HepG2 (cell line): ENCODE measurements around the gene UVSSA. TPM values are rescaled to one million over a fixed set of nuclear protein-coding genes. Genes with fewer than 3 reads are reported as not detected.

Experiments
- ATAC-seq: fragments of 200-7000 bp; cut with Tn5 transposase; 3 replicates; pipeline ENCODE4 v1.9.1; 2020; ENCODE audit warnings: mild to moderate bottlenecking, moderate library complexity
- BruUV-seq: library from RNA; stranded (reverse); fragments of 400-500 nt; replicated peaks from 2 replicates; lab custom pipeline; 2021; lab: Mats Ljungman, UMichigan
- CTCF ChIA-PET: fragments of 300-600 bp; formaldehyde crosslinking; extraction: SDS; loops from one replicate; lab custom pipeline; 2021; ENCODE audit warnings: low total read pairs, inconsistent platforms, low intra/inter-chr PET ratio; lab: Yijun Ruan, JAX
- POLR2A ChIA-PET: fragments of 350-600 bp; sonication (Branson Sonifier 250); formaldehyde crosslinking; loops from one replicate; lab custom pipeline; 2020; ENCODE audit warnings: antibody characterized with exemption, inconsistent platforms; lab: Yijun Ruan, JAX
- DNase-seq: peaks from one replicate; pipeline ENCODE4 v3.0.0-alpha.2; 2015; ENCODE audit warnings: low spot score
- FAIRE-seq: peaks from 3 replicates; lab custom pipeline; 2011; peaks lifted over from hg19 to GRCh38; lab: Jason Lieb, UNC
- H2AFZ ChIP-seq: one replicate; pipeline ENCODE4 v1.6.1; 2011; ENCODE audit warnings: low read length, inconsistent platforms
- H3K27ac ChIP-seq: fragments of 300-600 bp; 3 replicates; pipeline ENCODE4 v1.8.0; 2011; ENCODE audit warnings: mixed run types, mild to moderate bottlenecking, mixed read lengths, low read length, inconsistent platforms; ENCODE audit not compliant: insufficient read depth; ENCODE audit errors: extremely low read length
- H3K27me3 ChIP-seq, 2 experiments: fragments of 200-600 bp in 1 of 2; 2 replicates in 1 of 2; 3 replicates in 1 of 2; pipeline versions ENCODE4 v1.6.0 to v1.8.0; 2011; ENCODE audit warnings: low read length in 2 of 2, mild to moderate bottlenecking in 2 of 2, moderate library complexity in 2 of 2, inconsistent platforms in 1 of 2; ENCODE audit not compliant: insufficient read depth in 2 of 2, control insufficient read depth in 1 of 2
- H3K36me3 ChIP-seq, 2 experiments: fragments of 200-600 bp in 1 of 2; replicated peaks in 1 of 2; 2 replicates in 1 of 2; 3 replicates in 1 of 2; pipeline versions ENCODE4 v1.5.1 to v1.8.0; 2011; ENCODE audit warnings: low read length in 2 of 2, inconsistent platforms in 1 of 2; ENCODE audit not compliant: insufficient read depth in 2 of 2, control insufficient read depth in 1 of 2
- H3K4me1 ChIP-seq: 2 replicates; pipeline ENCODE4 v1.5.1; 2012; ENCODE audit warnings: low read length, inconsistent platforms; ENCODE audit not compliant: insufficient read depth
- H3K4me2 ChIP-seq: 2 replicates; pipeline ENCODE4 v1.6.0; 2011; ENCODE audit warnings: low read depth, low read length, inconsistent platforms
- H3K4me3 ChIP-seq, 3 experiments: fragments of 200-600 bp in 1 of 3; sonication (generic), shearing (Covaris generic) in 1 of 3; replicated peaks in 1 of 3; 2 replicates each; pipeline ENCODE4 v1.5.1; 2011 to 2016; ENCODE audit warnings: low read length in 3 of 3, inconsistent platforms in 2 of 3, low read depth in 2 of 3, mild to moderate bottlenecking in 2 of 3, control low read depth in 1 of 3, mixed read lengths in 1 of 3; ENCODE audit not compliant: insufficient read depth in 1 of 3
- H3K79me2 ChIP-seq: one replicate; pipeline ENCODE4 v1.6.1; 2011; ENCODE audit warnings: low read length, inconsistent platforms; ENCODE audit not compliant: insufficient read depth
- H3K9ac ChIP-seq: 2 replicates; pipeline ENCODE4 v1.6.0; 2011; ENCODE audit warnings: mild to moderate bottlenecking, low read depth, low read length, inconsistent platforms; ENCODE audit not compliant: insufficient read depth
- H3K9me3 ChIP-seq: 2 replicates; pipeline ENCODE4 v1.5.1; 2012; ENCODE audit warnings: mild to moderate bottlenecking, low read length
- H4K20me1 ChIP-seq: 2 replicates; pipeline ENCODE4 v1.6.0; 2011; ENCODE audit warnings: inconsistent platforms, mild to moderate bottlenecking, low read length, moderate library complexity; ENCODE audit not compliant: insufficient read depth
- AGO2 ChIP-seq: fragments of 200-400 bp; formaldehyde crosslinking; optimal IDR thresholded peaks from 2 replicates; pipeline ENCODE3; 2017; ENCODE audit warnings: mild to moderate bottlenecking, low read depth, low read length, moderate library complexity
- NR1H2 ChIP-seq: sonication (generic); formaldehyde crosslinking; IDR thresholded peaks from 2 replicates; pipeline ENCODE4 v1.8.1; 2022; ENCODE audit warnings: low read depth, missing genetic modification reagents, borderline replicate concordance
- TP53 ChIP-seq: sonication (generic); formaldehyde crosslinking; conservative IDR thresholded peaks from 2 replicates; pipeline ENCODE4 v1.4.0; 2020; ENCODE audit warnings: missing genetic modification reagents
- ZNF660 ChIP-seq: sonication (generic); formaldehyde crosslinking; IDR thresholded peaks from 2 replicates; pipeline ENCODE4 v1.5.1; 2020; ENCODE audit warnings: mild to moderate bottlenecking, low read depth, missing genetic modification reagents, borderline replicate concordance
- WGBS: methylation state at CpG from one replicate; pipeline ENCODE4 v1.1.6; 2017; ENCODE audit warnings: low lambda C conversion rate; 5-methylcytosine and 5-hydroxymethylcytosine counted together
- in situ Hi-C: cut with HindIII; loops from 2 replicates; pipeline ENCODE4 v1.10.0; 2017; ENCODE audit warnings: low pct_unique_long_range_greater_than_20kb; ENCODE audit not compliant: extremely low pct_ligation_motif_present
- intact Hi-C: fragments of 100-400 bp; cut with micrococcal nuclease; formaldehyde crosslinking; loops from one replicate; pipeline ENCODE4 v1.10.0; 2022; ENCODE audit not compliant: unreplicated experiment
- polyA plus RNA-seq, 8 experiments: library from polyadenylated mRNA; depleted of rRNA in 3 of 8; stranded (reverse) in 7 of 8; unstranded in 1 of 8; fragments of >200 nt; fragmentation: Illumina TruSeq in 4 of 8; extraction: Trizol in 4 of 8; gene quantifications; 2 replicates each; pipeline versions ENCODE4 v1.2.1 to v1.2.3, GENCODE V29; 2011 to 2016; ENCODE audit warnings: low read depth in 4 of 8, missing spikeins in 1 of 8, mixed read lengths in 1 of 8; ENCODE audit not compliant: insufficient read depth in 1 of 8
- total RNA-seq, 5 experiments: library from RNA; depleted of rRNA; stranded (reverse); fragments of >200 nt; fragmentation: Illumina TruSeq; extraction: Trizol; gene quantifications; 2 replicates each; pipeline ENCODE4 v1.2.3, GENCODE V29; 2016; ENCODE audit warnings: low read depth in 1 of 5

UVSSA gene
- total and polyA plus RNA-seq, 2 of the 13 experiments (the other 11 are each of a cell fraction or from before 2014, with no cell fraction given), result 4.6 to 8.4 TPM

DNA sequence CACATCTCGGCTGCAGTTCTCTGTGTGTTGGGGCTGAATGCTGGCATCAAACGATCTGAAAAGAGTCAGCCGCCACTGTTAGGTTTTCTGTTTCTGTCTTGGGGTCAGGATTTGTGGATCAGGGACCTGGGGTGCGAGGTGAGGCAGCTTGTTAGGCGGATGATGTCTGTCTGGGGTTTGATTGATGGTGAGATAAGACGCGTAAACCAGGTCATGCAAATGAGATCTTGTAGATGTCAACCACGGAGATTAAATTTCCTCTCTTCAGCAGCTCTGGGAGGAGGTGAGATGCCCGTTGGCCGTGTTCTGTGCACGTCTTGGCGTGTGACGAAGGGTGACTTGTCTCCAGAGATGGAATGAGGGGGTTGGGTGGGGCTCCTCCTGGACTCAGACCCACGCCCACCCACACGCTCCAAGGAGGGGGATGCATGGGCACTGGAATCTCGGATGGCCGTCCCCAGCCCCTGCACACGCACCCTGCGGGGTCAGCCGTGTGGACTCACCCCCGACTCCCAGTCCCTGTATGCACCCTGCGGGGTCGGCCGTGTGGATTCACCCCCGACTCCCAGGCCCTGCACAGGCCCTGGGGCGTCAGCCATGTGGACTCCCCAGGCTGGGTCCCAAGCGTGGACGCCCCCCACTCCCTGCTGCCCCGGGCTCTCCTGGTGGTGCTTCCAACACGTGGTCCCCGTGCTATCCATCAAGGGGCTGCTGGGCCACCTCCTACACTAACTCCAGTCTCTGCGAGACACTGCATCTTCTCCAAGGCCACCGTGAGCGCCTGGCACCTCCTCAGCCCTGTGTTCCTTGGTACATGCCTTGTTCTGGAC is 16.0 kb upstream of the UVSSA start:
- TF ChIP-seq TP53 (CRISPR knock-in tag) (no peak), AGO2 (peak; percentile 57)
- WGBS, result 93% methylated on average over 19 of the region's 34 CpGs
- intact Hi-C loops (no loop called here), in situ Hi-C loops (no loop called here)
- Histone ChIP-seq H3K9me3 (no peaks in the 10 kb centered on the region), H4K20me1 (0 out of 2 replicates have a peak, but pooled peaks cover 4% of the 10 kb centered on the region), H2AFZ (no peak overlapping the region), H3K4me2 (no peak overlapping the region), H3K27me3 (no peaks in the 10 kb centered on the region), H3K27ac (no peak overlapping the region), H3K4me3 (no peak overlapping the region), H3K4me1 (no peaks in the 10 kb centered on the region), H3K79me2 (no peaks in the 10 kb centered on the region), H3K36me3 (peaks cover 23 to 56% of the 10 kb centered on the region in 2 experiments), H3K9ac (no peak overlapping the region)
- no peak for ATAC-seq
- BruUV-seq, result no TSS peak
- no peak for DNase-seq
- ChIA-PET CTCF (no interaction called here), POLR2A (no interaction called here)
- no peak for FAIRE-seq

DNA sequence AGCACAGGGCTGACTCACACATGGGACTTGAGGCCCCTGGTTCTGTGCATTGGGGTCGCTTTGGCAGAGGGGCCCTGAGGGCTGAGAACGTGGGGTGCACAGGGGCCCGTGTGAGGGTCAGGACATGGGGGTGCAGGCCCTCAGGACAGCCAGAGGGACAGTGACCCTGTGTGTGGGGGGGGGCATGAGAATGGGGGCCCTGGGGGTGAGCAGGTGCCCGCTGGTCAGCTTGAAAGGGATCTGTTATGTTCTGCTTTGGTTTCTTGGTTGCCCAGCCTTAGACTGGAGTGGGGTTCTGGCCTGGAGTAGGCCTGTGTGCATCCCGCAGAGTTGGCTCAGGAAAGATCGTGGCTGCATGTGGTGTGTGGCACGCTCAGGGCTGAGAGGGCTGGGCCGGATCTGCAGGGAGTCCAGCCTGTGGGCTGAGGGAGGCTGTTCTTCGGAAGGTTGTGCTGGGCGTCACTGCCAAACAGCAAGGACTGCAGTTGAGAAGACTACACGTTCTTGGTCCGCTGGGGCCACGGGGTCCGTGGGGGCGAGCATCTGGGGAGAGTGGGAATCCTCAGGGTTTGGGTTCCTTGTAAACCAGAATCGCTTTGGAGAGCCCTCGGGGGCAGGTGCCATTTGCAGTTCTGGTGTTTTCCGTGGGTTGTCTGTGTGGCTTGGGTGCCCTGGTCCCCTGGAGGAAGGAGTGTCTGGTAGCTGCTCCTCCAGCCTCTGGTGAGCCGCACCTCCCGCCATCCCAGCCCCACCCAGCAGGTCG is 15.2 kb upstream of the UVSSA start:
- intact Hi-C loops, result no loop called here
- no peak for FAIRE-seq
- ChIA-PET CTCF (no interaction called here), POLR2A (no interaction called here)
- no peaks in the 10 kb centered on the region for H3K27me3 ChIP-seq
- H3K9me3 ChIP-seq, result no peaks in the 10 kb centered on the region
- H3K4me1 ChIP-seq, result no peaks in the 10 kb centered on the region
- no peak for DNase-seq
- 98% methylated on average over 15 of the region's 21 CpGs for WGBS
- no peaks in the 10 kb centered on the region for H3K79me2 ChIP-seq
- no peak overlapping the region for H3K4me3 ChIP-seq
- H3K9ac ChIP-seq, result no peak overlapping the region
- no peak overlapping the region for H3K27ac ChIP-seq
- H3K36me3 ChIP-seq, result peaks cover 27 to 64% of the 10 kb centered on the region in 2 experiments
- H2AFZ ChIP-seq, result no peak overlapping the region
- no peak for TF ChIP-seq NR1H2 (CRISPR knock-in tag)
- TF ChIP-seq ZNF660 (CRISPR knock-in tag), result no peak
- TF ChIP-seq, all 625 proteins: peak for 0
- BruUV-seq, result no TSS peak
- Histone ChIP-seq H3K4me2 (no peak overlapping the region), H4K20me1 (0 out of 2 replicates have a peak, but pooled peaks cover 4% of the 10 kb centered on the region)
- in situ Hi-C loops, result no loop called here
- ATAC-seq, result no peak
